Placental epithelial cell (primary cell): Measurements from ENCODE around the gene COL6A2. TPM values are rescaled to one million over a fixed set of nuclear protein-coding genes. Genes with fewer than 3 reads are reported as not detected.

ENCODE experiments used
- small RNA-seq: library from RNA; depleted of rRNA; stranded (forward); fragments of <200 nt; gene quantifications from one replicate; pipeline ENCODE3, GENCODE V24; 2012
- total RNA-seq: library from RNA; depleted of rRNA; stranded (reverse); fragments of >200 nt; gene quantifications from 2 replicates; pipeline ENCODE4 v1.2.3, GENCODE V29; 2012

Gene COL6A2
- 24.3 and 41.6 TPM in 2 replicates for total RNA-seq

GRCh38 chr21:46097336-46098293, at the start of gene COL6A2:
COL6A2 (plus strand) TSS chr21:46098112.

DNA sequence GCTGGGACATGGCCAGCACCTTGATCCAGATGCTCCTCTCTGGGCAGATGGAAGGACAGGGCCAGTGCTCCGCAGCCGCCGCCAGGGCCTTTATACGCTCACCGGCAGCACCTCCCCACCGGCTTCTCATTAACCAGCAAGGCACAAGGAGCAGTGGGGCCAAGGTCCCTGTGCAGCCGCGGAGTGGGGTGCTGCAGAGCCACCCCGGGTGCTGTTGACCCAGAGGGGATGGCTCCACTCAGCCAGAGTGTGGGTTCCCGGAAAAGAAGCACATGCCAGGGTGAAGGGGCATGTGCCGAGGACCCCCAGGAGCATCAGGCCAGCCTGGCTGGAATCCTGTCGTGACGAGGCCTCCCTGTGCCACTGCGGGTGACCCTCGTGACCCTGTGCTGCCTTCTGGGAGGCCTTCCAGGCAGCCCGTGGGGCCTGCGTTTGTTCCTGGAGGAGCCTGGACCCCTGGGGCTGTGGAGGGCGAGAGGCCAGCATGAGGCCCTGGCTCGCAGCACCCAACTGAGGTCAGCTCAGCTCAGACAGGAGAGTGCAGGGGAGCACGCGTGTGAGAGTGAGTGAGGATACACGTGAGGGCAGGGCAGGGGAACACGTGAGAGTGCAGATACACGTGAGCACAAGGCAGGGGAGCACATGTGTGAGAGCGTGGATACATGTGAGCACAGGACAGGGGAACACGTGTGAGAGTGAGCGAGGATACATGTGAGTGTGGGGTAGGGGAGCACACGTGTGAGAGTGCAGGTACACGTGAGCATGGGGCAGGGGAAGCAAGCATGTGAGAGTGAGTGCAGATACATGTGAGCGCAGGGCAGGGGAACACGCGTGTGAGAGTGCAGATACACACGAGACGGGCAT, 57.8 kb downstream of the COL6A2 start, which contains the start of gene FTCD:
Gene FTCD, minus strand, starts transcription at position 66 of the 864 bp plus-strand sequence. Its CDS starts 56 bp downstream, at position 10.

Small RNA genes within 50 kb of the gene (small RNA-seq; reads per million reads assigned to genes)
- gene PSMA6P3: not detected

Other genes with a start within 250 kb of the COL6A2 start
- gene COL6A1, start 116.3 kb upstream of the COL6A2 start, total RNA-seq: 17.9 and 29.4 TPM in 2 replicates
- gene FTCD, start 57.5 kb downstream of the COL6A2 start, total RNA-seq: 0.39 and 0.65 TPM in 2 replicates
- 13.6 and 15.7 TPM in 2 replicates for gene SPATC1L, start 86.3 kb downstream of the COL6A2 start, total RNA-seq
- 50.3 and 110 TPM in 2 replicates for gene LSS, start 130.7 kb downstream of the COL6A2 start, total RNA-seq
- gene MCM3AP, start 187.5 kb downstream of the COL6A2 start, total RNA-seq: 73.9 and 111 TPM in 2 replicates
- gene YBEY, start 188.2 kb downstream of the COL6A2 start, total RNA-seq: 12.7 and 24.3 TPM in 2 replicates
- gene C21orf58, start 225.8 kb downstream of the COL6A2 start, total RNA-seq: 5.4 and 6.7 TPM in 2 replicates
- 16.2 and 20.0 TPM in 2 replicates for gene PCNT, start 226.0 kb downstream of the COL6A2 start, total RNA-seq